Stimulated activated CD4-positive, alpha-beta T cell treated with anti-CD3 and anti-CD28 coated beads, TNF-alpha, amount 100 ng/mL, for 1 hour (primary cell): Measurements from ENCODE around the gene TYRP1.

Experiments
- DNase-seq, 3 donors: peaks; one replicate each; pipeline ENCODE4 v3.0.0-alpha.2; 2020; ENCODE audit warnings: low read depth in 3 of 3, low spot score in 1 of 3

Gene TYRP1

DNA sequence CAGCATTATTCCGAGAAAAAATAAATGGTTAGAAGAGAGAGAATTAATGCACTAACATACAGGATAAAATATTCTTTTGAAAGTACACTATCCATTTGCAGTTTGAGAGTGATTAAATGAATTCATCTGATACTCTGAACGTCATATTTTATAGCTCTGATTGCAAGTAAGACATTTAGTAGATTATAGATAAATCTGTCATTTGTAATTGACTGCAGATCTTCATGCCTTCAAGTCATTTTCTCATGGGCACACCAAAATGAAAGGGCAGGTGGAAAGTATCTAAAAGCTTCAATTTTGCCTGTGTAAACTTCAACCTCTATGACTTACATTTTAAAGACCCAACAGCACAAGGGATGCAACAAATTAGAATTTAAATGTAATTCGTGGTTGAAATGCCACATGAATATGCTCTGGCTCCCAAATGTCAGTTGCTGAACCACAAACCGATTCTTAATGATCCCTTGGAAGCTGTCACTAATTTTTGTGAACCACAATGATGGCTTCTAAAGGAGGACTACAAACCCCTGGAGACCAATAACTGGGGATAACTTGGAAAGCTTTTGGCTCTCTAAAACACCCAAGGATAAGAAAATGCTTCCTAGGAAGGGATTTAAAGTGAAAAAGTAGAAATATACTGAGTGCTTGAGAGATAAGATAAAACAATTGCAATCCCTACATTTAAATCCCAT, 3.9 kb downstream of the TYRP1 start:
- DNase-seq: no peak

DNA sequence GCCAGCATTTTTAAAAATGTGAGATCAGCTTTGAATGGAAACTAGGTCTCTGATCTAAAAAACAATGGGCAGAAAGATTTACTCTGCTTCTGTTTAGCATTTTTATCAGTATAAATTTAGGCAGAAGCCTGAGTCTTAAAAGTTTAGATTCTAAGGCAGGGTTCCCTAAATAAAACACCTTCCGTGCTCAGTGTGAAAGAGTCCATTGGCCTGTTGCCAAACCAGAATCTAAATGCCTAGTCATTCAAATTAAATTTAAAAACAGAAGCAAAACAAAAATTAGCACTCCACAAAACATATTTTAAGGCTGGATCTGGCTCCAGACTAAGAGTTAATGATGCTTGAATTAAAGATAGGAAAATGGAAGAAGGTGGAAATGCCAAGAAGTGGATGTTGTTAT, 4.5 kb downstream of the TYRP1 start:
- DNase-seq: no peak

DNA sequence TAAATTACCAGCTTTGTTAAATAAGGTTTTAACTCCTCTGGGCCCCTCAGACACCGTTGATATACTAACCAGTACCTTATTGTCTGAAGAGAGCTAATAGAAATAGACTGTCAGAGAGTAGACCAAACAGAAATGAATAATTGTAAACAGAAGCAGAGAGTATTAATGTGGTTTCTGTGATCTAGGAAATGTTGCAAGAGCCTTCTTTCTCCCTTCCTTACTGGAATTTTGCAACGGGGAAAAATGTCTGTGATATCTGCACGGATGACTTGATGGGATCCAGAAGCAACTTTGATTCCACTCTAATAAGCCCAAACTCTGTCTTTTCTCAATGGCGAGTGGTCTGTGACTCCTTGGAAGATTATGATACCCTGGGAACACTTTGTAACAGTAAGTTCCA, 5.1 kb downstream of the TYRP1 start:
- no peak for DNase-seq

DNA sequence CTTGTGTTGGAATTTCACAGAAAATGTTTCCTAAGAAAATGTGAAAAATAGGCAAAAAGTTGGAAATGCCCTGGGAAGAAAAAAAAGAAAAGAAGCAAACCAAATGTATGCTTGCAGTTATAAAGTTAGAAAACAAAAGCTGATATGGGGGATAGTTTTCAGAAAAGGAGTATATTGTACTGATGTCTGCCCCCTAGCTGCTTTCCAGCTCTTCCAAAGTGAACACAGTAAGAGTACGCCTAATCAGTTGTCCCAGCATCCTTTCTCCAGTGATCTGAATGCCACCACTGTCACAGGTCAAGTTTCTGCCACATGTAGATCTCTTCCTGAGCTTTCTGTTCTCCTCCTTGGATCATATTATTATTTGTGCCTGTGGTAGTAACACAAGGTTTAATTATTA, 5.8 kb downstream of the TYRP1 start:
- no peak for DNase-seq

DNA sequence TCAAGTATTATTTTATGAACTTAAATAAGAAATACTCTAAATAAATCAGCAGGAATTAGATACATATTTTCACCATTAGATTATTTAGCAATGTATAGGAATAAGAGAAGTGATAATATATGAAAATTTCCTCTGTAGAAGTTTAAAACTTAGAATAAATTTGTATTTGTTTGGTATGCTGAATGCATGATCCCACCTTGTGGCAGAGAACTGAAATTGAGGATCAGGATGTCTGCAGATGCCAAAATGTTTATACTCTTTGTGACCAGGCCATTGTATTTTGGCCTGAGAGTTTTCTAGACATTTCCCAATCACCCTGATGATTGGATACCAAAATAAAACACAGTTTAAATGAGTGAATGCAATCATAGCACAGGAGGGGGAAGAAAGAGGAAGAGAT, 6.3 kb downstream of the TYRP1 start:
- no peak for DNase-seq

DNA sequence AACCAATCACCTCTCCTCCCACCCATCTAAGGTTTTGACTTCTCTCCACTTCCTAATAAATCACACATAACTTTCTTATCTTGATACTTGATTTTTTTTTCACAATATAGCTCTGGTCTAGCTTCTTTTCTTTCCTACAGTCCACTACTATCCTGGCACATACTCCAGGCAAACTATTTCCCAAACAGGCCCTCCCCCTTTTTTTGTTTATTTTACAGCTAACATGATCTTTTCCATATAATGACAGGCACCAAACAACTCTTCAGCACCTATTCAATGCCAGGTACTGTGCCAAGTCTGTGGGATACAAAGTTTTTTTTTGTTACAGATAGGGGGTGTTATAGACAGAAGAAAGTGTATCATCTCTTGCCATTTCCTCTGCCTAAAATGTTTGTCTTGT, 7.9 kb downstream of the TYRP1 start:
- no peak for DNase-seq

DNA sequence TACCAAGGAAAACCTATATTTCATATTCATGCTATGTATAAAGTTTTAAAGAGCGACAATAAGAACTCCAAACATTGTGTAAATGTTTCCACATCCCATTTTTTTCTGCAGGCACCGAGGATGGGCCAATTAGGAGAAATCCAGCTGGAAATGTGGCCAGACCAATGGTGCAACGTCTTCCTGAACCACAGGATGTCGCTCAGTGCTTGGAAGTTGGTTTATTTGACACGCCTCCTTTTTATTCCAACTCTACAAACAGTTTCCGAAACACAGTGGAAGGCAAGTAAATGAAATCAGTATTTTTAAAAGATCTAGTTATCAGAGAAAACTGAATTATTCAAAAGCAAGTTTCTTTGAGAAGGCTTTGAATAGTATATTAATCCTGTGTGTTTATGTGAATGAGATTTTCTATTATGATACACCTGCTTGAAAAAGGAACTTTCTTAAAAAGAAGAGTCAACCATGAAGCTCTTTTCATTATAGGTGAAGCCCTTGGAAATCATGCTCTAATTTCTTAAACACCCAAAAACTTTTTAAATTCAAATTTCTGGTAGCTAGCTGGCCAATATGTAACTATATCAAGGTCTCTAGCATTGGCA, 9.1 kb downstream of the TYRP1 start:
- no peak for DNase-seq

DNA sequence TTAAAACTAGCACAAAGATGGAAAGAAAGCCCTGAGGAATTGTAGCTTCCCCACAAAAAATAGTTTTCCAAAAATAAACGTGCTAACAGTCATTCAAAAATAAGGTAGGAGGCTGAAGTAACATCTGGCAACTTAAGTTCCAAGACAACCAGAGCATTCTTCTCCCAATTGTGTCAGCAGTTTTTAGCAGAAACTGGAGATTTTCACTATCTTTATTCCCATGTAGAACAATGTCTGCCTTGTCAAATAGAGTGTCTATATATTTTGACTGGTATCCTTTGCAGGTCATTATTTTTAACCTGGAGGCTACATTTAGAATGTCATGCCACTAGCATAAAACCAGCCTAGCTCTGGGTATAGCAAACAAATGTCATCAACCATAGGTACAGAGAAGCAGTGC, 10.8 kb downstream of the TYRP1 start:
- DNase-seq: no peak

DNA sequence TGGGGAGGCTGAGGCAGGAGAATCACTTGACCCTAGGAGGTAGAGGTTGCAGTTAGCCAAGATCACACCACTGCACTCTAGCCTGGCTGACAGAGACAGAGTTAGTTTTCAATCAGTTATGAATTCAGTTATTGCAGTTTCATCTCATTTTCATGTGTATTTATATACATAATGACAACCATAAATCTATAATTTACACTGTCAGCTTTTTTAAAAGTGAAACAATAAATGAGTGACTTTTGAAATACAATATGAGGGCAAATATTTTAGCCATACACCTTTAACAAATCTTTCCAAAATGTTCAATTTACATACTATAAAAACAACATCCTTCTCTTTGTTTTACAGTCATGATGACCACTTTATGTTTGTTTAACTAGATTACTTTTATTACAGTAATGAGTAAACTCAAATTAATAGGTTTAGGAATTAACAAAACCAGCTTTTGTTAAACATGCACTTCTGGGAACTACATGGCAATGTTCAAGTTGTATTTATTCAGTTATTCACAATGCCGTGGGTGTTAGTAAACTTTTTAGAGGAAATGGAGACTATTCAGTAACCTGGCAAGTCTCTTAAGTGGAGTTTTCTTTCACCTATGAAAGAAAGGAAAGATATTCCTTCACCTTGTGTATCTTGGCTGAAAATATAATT, 12.7 kb downstream of the TYRP1 start:
- DNase-seq: no peak

DNA sequence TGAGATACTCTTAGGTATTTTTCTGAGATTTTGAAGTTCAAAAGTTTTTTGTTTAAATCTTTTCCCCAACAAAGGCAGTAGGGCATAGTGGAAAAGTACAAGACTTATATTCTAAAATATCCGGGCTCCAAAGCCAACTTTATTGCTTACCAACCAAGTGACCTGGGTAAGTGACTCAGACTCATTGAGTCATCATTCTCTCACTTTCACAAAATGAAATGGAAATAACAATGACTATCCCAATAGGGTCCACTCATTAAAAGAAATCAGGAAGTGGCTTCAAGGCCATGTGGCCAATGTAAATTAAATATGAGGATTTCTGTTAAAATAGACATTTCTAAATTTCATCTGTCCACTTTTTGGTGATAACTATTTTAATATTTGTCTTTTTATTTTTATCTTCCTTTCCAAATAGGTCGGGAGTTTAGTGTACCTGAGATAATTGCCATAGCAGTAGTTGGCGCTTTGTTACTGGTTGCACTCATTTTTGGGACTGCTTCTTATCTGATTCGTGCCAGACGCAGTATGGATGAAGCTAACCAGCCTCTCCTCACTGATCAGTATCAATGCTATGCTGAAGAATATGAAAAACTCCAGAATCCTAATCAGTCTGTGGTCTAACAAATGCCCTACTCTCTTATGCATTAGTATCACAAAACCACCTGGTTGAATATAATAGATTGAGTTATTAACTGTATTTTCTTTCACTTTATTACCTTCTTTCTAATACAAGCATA, 15.5 kb downstream of the TYRP1 start:
- DNase-seq: no peak

DNA sequence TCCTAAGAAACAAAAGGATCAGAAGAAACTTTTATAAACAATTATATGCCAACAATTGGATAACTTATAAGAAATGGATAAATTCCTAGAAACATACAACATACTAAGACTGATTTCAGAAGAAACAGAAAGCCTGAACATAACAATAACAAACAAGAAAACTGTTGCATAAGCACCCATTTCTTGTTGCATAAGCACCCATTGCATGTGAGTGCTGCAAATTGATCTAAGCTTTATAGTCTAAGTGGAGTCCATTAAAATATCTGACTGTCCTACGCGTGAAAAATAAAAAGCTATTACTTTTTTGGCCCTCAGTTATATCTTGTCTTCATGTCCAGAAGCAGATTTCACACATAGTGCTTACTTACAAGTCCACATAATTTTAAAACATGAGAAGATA, 19.3 kb downstream of the TYRP1 start:
- DNase-seq: no peak

DNA sequence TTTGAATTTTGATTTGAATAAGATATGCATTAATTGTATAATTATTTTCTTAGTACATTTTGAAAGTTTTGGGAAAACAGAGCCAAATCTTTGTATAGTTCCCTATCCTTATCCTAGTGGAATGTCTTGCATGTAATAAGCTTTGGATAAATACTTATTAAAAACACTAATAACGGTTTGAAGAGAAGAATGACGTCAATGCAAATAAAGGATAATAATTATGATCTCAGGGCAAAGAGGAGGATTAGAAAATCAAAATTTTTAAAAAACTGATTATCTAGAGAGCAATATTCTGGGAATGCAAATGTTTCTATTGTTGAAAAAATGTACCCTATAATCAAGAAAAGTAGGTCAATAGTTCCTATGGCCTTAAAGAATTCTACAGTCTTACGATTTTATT, 22.1 kb downstream of the TYRP1 start:
- no peak for DNase-seq

DNA sequence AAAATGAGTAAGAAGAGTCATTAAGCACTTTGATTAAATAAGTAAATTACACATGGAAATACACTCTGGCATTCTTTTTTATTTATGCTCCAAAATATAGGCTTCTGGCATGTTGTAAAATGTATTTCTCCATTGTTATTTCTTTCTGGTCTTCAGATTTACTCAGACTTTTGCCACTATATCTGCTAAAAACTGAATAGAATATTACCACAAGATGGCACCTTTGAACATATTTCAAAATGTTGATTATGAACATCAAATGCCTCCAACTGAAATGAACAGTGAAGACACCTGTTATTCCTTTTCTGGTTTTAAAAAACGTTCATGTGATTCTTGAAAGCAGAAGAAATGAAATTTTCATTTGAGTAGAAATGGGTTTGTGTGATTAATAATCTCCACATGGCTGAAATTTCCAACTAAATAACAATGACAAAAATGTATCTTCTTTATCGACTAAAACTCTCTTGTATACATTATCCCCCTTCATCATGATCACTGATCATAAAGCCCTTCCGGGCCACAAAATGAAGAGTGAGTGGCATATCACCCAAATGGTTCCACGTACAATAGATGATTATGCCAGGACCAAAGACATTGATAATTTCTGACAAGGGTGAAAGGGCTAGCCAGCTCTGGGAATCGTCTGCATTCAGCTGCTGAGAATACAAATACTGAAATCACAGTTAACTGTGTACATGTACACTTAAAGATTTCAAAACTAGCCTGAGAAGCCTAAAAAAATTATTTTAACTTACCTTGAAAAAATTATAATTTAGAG, 23.8 kb downstream of the TYRP1 start:
- DNase-seq: no peak

DNA sequence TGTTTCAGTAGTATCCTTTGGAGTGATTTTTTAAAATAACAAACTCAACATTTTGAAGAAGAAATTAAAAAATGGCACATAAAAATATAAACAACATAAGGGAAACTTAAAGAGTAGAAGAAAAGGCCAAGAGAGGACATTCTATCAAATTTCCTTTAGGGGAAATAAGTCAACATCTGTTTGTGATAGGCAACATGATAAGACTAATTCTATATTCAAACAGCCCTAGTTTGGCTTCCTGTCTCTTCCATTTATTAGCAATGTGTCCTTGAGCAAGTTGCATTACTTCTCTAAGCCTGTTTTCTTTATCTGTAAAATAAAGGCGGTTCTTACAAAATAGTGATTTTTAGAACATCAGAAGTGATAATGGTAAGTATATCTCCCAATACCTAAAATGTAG, 24.7 kb downstream of the TYRP1 start:
- DNase-seq: no peak

DNA sequence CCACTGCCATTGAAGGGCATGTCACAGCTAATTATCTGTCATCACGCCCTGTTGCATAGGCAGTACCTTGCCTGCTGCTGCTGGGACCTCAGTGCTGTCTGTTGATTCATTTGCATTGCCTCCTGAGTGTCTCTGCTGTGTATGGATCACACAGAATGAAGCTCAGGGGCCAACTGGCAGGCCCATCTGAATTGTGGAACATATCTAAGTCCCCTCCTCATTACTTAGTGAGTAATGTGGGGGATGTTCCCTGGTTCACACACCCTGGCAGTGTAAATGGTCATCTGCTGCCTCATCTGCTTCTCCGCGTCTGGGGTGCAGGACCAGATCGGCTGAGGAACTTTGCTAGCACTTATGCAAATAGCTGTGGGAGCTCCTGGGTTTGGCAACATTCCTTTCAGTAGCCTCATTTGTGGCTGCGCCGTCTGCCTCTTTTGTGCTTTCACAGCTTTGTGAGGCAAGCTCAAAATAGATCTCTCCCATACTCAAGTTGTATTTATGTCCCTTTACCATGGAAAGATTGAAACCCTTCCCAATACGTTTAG, 25.4 kb downstream of the TYRP1 start:
- no peak for DNase-seq

DNA sequence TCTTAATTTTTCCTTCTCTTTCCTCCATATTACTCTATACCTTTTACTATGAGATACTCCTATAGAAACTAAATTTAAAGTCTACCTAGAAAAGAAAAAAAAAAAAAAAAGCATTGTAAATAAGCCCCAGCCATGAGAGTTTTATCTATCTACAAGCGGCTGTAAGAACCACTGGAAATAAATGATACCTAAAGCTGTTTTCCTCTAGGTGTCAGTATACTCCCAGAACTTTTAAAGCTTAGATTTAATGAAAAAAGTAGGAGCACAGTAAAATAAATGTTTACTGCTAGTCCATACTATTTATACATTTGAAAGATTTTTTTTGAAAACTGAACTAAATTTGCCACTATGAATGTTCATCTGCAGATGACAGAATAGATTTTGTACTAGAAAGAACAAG, 26.2 kb downstream of the TYRP1 start:
- DNase-seq: no peak

DNA sequence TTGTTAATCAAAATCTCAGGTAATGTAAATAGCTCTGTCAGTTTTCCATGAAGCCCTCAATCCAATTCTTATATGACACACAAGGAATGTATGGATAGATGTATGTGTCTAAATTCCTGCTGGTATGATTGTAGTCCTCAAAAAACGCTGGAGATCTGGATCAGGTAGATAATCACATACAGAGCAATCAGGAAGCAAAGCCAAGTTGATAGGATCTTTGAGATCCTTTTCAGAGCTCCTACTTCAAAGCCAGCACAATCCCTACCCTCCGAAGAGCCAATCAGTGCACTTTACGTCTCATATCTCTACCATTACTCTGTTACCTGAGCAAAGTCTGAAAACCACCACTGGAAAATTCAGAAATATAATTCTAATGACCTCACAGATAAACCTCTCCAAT, 27.4 kb downstream of the TYRP1 start:
- no peak for DNase-seq

DNA sequence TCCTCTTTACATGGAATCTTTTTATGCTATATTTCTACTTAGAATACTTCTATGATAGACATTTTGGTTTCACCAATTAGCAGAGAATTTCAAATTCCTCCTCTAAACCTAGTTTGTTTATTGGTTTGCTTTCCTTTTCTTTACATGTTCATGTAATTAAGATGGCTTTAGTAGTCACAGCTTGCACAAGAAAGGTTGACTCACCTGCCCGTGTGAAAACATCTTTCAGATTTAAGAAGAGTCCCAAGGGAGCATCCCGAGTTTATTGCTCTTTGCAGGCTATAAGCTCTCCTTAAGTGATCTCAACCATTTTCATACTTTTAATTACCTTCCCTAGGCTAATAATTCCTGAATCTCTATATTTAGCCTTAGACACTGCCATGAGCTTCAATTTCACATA, 28.9 kb downstream of the TYRP1 start:
- DNase-seq: no peak

DNA sequence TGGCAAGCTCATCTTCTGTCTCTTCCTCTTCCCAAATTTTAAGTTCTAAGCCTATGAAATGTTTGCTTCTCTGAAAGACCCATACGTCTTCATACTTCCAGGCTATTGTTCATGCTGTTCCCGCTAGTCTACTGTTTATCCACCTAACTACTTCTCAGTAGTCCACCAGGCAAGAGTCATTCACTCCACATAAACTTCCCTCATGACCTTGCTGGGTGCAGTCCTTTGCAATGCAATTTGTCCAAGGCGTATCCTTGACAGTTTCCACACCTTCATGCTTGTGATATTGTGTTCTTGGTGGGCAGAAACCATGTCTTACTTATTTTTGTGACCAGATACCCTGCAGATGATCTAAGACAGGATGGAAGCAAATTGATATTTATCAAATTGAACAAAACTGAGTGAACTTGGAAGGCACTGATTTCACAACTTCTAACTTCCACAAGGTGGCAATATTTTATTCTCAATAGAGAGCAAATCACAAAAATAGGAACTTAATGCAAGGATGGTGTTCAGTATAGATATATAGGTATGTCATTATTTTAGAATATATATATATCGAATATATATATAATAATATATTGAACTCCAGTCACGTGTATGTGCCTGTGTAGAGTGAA, 30.3 kb downstream of the TYRP1 start:
- no peak for DNase-seq

DNA sequence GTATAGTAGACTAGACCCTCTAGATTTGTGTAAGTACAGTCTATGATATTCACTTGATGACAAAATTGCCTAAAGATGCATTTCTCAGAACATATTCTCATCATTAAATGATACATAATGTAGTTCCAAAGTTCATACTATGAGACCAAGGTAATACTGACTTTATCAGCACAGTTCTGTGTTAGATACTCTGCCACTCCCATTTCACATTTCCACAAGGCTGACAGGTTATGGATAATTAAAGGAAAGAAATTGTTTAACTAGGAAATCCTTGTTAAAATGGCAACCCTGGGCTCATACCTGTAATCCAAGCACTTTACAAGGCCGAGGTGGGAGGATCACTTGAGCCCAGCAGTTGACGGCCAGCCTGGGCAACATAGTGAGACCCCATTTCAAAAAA, 33.6 kb downstream of the TYRP1 start:
- no peak for DNase-seq

DNA sequence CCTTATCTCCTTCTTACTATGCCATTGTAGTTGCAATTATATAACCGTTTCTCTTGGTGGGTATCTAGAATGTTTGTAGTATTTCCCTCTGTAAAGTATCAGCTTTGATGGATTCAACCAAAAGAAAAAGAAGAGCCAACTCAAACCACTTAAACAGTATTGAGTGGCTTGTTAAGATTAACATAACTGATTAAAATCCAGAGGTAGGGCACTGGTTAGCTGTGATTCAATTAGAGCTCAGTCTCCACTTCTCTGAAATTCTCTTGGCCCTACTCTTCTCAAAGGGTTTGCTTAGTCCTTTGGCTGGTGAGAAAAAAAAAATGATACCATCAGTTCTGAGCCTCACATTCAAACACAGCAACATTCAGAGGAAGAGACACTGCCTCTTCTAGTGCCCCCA, 37.0 kb downstream of the TYRP1 start:
- DNase-seq: no peak
